T47D (cell line): Measurements from ENCODE around the gene ZGPAT.

Source experiments
- DNase-seq, 2 experiments: peaks; one replicate each; pipeline versions ENCODE4 v3.0.0 to v3.0.0-alpha.2; 2011 to 2012; ENCODE audit warnings: low read depth in 1 of 2, low spot score in 1 of 2
- JUND ChIP-seq: IDR thresholded peaks from 2 replicates; pipeline ENCODE4 v1.6.1; 2012; ENCODE audit warnings: low read depth
- in situ Hi-C: cut with HindIII; loops from 2 replicates; pipeline ENCODE4 v1.10.0; 2016; ENCODE audit warnings: low sequenced_read_pairs, low pct_unique_long_range_greater_than_20kb

The ZGPAT gene

GRCh38 chr20:63691711-63692435 is 16.0 kb upstream of the ZGPAT start:
- DNase-seq = no peak
- in situ Hi-C loops = no loop called here
- no peak for TF ChIP-seq JUND

- in situ Hi-C loops = no loop called here
- no peak for TF ChIP-seq JUND
- peak in 1 of 2 experiments; percentile 45 for DNase-seq
Measured at GRCh38 chr20:63692436-63693082, 15.3 kb upstream of the ZGPAT start.

- no peak for TF ChIP-seq JUND
- no peak for DNase-seq
- in situ Hi-C loops = no loop called here
Measured at GRCh38 chr20:63693083-63693732, 14.6 kb upstream of the ZGPAT start.

GRCh38 chr20:63693733-63694583 is 13.9 kb upstream of the ZGPAT start:
- TF ChIP-seq JUND = no peak
- in situ Hi-C loops = no loop called here
- no peak for DNase-seq

GRCh38 chr20:63694584-63695423 is 13.0 kb upstream of the ZGPAT start:
- in situ Hi-C loops = no loop called here

GRCh38 chr20:63695424-63696305 is 12.2 kb upstream of the ZGPAT start:
- in situ Hi-C loops = no loop called here
- no peak for DNase-seq
- TF ChIP-seq JUND = no peak

More at GRCh38 chr20:63694584-63695423, 13.0 kb upstream of the ZGPAT start:
- no peak for DNase-seq
- TF ChIP-seq JUND = no peak

GRCh38 chr20:63696306-63696627 is 11.6 kb upstream of the ZGPAT start:
- no peak for TF ChIP-seq JUND
- in situ Hi-C loops = no loop called here

GRCh38 chr20:63696628-63697356 is 11.0 kb upstream of the ZGPAT start, which contains the start of gene TNFRSF6B:
TNFRSF6B (plus strand) TSS chr20:63696652; CDS start chr20:63696768, 116 bp downstream.
- no peak for TF ChIP-seq JUND
- DNase-seq = no peak
- in situ Hi-C loops = no loop called here

More at GRCh38 chr20:63696306-63696627, 11.6 kb upstream of the ZGPAT start:
- no peak for DNase-seq

GRCh38 chr20:63697357-63697867 is 10.4 kb upstream of the ZGPAT start:
- no peak for DNase-seq
- in situ Hi-C loops = no loop called here
- TF ChIP-seq JUND = no peak
